Fibroblast of pulmonary artery (primary cell): ENCODE measurements around the gene CDKN2AIP.

Experiments
- DNase-seq: peaks from one replicate; pipeline ENCODE4 v3.0.0-alpha.2; 2010; ENCODE audit warnings: low read depth
- H3K4me3 ChIP-seq: replicated peaks from 2 replicates; pipeline ENCODE4 v1.5.1; 2011; ENCODE audit warnings: low read depth, mild to moderate bottlenecking, control low read depth, low read length, moderate library complexity
- CTCF ChIP-seq: IDR thresholded peaks from 2 replicates; pipeline ENCODE4 v1.5.1; 2011; ENCODE audit warnings: mild to moderate bottlenecking, control low read depth, low read length, inconsistent platforms; ENCODE audit errors: missing control alignments

The CDKN2AIP gene

GRCh38 chr4:183444214-183445096 lies at the start of gene CDKN2AIP:
TSS of gene CDKN2AIP (plus strand) at chr4:183444636. CDS start at chr4:183444798, 162 bp downstream.
- DNase-seq = peak; percentile 93
- H3K4me3 ChIP-seq = peak within 1 kb of the TSS; percentile 86
- TF ChIP-seq CTCF = no peak

GRCh38 chr4:183395395-183395794 lies 49.0 kb upstream of the CDKN2AIP start:
- no peak overlapping the region for H3K4me3 ChIP-seq
- DNase-seq = no peak
- TF ChIP-seq CTCF = no peak

- DNase-seq = no peak
- TF ChIP-seq CTCF = no peak
- no peak overlapping the region for H3K4me3 ChIP-seq
These were observed 48.2 kb upstream of the CDKN2AIP start for GRCh38 chr4:183396227-183396637.

- H3K4me3 ChIP-seq = peak overlapping the region; percentile 53
These were observed 46.6 kb upstream of the CDKN2AIP start for GRCh38 chr4:183397741-183398297.

GRCh38 chr4:183398298-183399125 lies 45.9 kb upstream of the CDKN2AIP start:
- H3K4me3 ChIP-seq = peak overlapping the region; percentile 53
- DNase-seq = peak; percentile 75

More at GRCh38 chr4:183397741-183398297, 46.6 kb upstream of the CDKN2AIP start:
- no peak for DNase-seq
- no peak for TF ChIP-seq CTCF

GRCh38 chr4:183399126-183399522 lies 45.3 kb upstream of the CDKN2AIP start:
- peak overlapping the region; percentile 53 for H3K4me3 ChIP-seq
- no peak for DNase-seq
- TF ChIP-seq CTCF = no peak

More at GRCh38 chr4:183398298-183399125, 45.9 kb upstream of the CDKN2AIP start:
- peak; percentile 52 for TF ChIP-seq CTCF
